Measurements from ENCODE around the gene EXOC3. TPM values are rescaled to one million over a fixed set of nuclear protein-coding genes. Genes with fewer than 3 reads are reported as not detected.

EXOC3 gene
- total RNA-seq, 1 donor: 59.0 TPM

Other genes starting within 250 kb of the EXOC3 start
- 3.2 TPM for gene CCDC127, start 225.0 kb upstream of the EXOC3 start, total RNA-seq
- 223 TPM for gene SDHA, start 224.9 kb upstream of the EXOC3 start, total RNA-seq
- gene PDCD6, start 171.5 kb upstream of the EXOC3 start, total RNA-seq: 125 TPM
- 0.54 TPM for gene AHRR, start 121.5 kb upstream of the EXOC3 start, total RNA-seq
- gene SLC9A3, start 81.3 kb downstream of the EXOC3 start, total RNA-seq: 3.5 TPM
- gene CEP72, start 169.2 kb downstream of the EXOC3 start, total RNA-seq: 5.9 TPM

Data from hematopoietic multipotent progenitor cell (in vitro differentiated cells).